HL-60 (cell line): ENCODE data around the gene PRICKLE4.

ENCODE experiments used
- DNase-seq, 2 experiments: peaks; one replicate each; pipeline ENCODE4 v3.0.0-alpha.2; 2010 to 2020; ENCODE audit warnings: low read depth in 1 of 2, low spot score in 1 of 2
- H3K27ac ChIP-seq: fragments of 250-450 bp; sonication (Bioruptor Pico); replicated peaks from 2 replicates; pipeline ENCODE4 v1.5.1; 2020; ENCODE audit warnings: mild to moderate bottlenecking, moderate library complexity
- H3K27me3 ChIP-seq: fragments of 250-450 bp; sonication (Bioruptor Pico); 2 replicates; pipeline ENCODE4 v1.5.1; 2021; ENCODE audit warnings: mild to moderate bottlenecking, moderate library complexity; ENCODE audit not compliant: insufficient read depth, poor library complexity, severe bottlenecking
- H3K4me3 ChIP-seq: replicated peaks from 2 replicates; pipeline ENCODE4 v1.5.1; 2011; ENCODE audit warnings: mild to moderate bottlenecking, control low read depth, low read length; ENCODE audit not compliant: insufficient read depth
- GABPA ChIP-seq: IDR thresholded peaks from 2 replicates; pipeline ENCODE4 v1.6.1; 2012; ENCODE audit warnings: low read depth
- POLR2AphosphoS5 ChIP-seq: IDR thresholded peaks from 2 replicates; pipeline ENCODE4 v1.6.1; 2012; ENCODE audit warnings: low read depth
- SPI1 ChIP-seq: IDR thresholded peaks from 2 replicates; pipeline ENCODE4 v1.6.1; 2012; ENCODE audit warnings: low read depth, mild to moderate bottlenecking, borderline replicate concordance
- TF ChIP-seq, protein P1 (sequence below): IDR thresholded peaks from 2 replicates; pipeline ENCODE4 v1.6.1; 2012; ENCODE audit warnings: low read depth; ENCODE audit not compliant: insufficient replicate concordance
- TF ChIP-seq, protein P2 (sequence below): IDR thresholded peaks from one replicate; pipeline ENCODE4 v1.5.1; 2011; ENCODE audit warnings: low read length, control low read depth, inconsistent platforms; ENCODE audit not compliant: insufficient read depth

PRICKLE4 gene

DNA sequence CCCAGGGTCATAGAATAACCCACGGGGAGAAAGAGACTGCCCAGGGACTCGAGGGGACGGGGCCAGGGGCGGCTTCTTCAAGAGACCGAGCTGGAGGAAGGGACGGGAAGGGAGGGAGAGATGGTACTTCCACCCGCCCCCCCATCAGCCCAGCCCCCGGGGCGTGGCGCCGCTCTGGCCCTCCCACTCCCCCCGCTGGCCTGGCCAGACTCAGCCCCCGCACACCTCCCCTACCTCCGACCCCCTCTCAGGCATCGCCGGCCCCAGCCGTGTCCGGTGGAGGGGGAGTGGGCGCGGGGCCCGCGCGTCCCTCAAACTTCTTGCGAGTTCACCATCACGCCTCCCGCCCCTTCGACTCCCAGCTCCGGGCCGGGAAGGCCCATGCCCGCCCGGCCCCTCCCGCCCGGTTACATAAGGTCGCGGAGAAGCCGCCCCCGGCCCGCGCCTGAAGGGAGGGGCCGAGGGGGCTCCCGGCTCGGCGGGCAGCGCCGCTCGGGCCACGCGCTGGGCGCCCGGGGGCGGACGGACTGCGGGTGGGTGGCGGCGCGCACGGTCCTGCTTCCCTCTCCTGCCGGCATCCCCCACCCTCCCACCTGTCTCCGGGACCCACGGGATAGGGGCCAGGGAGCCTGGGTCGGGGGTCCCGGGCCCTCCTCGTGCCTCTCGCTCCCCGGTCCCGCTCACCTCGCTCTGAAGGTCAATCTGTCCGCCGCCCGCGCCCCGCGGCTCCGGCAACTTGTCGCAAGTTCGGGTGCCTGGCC is 45.7 kb upstream of the PRICKLE4 start:
- no peak overlapping the region for H3K27ac ChIP-seq
- peak; percentile 34 to 59 for DNase-seq
- TF ChIP-seq POLR2AphosphoS5 (no peak), GABPA (no peak), SPI1 (no peak)
- TF ChIP-seq, protein P1, sequence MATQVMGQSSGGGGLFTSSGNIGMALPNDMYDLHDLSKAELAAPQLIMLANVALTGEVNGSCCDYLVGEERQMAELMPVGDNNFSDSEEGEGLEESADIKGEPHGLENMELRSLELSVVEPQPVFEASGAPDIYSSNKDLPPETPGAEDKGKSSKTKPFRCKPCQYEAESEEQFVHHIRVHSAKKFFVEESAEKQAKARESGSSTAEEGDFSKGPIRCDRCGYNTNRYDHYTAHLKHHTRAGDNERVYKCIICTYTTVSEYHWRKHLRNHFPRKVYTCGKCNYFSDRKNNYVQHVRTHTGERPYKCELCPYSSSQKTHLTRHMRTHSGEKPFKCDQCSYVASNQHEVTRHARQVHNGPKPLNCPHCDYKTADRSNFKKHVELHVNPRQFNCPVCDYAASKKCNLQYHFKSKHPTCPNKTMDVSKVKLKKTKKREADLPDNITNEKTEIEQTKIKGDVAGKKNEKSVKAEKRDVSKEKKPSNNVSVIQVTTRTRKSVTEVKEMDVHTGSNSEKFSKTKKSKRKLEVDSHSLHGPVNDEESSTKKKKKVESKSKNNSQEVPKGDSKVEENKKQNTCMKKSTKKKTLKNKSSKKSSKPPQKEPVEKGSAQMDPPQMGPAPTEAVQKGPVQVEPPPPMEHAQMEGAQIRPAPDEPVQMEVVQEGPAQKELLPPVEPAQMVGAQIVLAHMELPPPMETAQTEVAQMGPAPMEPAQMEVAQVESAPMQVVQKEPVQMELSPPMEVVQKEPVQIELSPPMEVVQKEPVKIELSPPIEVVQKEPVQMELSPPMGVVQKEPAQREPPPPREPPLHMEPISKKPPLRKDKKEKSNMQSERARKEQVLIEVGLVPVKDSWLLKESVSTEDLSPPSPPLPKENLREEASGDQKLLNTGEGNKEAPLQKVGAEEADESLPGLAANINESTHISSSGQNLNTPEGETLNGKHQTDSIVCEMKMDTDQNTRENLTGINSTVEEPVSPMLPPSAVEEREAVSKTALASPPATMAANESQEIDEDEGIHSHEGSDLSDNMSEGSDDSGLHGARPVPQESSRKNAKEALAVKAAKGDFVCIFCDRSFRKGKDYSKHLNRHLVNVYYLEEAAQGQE: no peak
- TF ChIP-seq, protein P2, sequence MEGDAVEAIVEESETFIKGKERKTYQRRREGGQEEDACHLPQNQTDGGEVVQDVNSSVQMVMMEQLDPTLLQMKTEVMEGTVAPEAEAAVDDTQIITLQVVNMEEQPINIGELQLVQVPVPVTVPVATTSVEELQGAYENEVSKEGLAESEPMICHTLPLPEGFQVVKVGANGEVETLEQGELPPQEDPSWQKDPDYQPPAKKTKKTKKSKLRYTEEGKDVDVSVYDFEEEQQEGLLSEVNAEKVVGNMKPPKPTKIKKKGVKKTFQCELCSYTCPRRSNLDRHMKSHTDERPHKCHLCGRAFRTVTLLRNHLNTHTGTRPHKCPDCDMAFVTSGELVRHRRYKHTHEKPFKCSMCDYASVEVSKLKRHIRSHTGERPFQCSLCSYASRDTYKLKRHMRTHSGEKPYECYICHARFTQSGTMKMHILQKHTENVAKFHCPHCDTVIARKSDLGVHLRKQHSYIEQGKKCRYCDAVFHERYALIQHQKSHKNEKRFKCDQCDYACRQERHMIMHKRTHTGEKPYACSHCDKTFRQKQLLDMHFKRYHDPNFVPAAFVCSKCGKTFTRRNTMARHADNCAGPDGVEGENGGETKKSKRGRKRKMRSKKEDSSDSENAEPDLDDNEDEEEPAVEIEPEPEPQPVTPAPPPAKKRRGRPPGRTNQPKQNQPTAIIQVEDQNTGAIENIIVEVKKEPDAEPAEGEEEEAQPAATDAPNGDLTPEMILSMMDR: no peak
- H3K4me3 ChIP-seq: peak overlapping the region; percentile 76
- H3K27me3 ChIP-seq: no peaks in the 10 kb centered on the region

DNA sequence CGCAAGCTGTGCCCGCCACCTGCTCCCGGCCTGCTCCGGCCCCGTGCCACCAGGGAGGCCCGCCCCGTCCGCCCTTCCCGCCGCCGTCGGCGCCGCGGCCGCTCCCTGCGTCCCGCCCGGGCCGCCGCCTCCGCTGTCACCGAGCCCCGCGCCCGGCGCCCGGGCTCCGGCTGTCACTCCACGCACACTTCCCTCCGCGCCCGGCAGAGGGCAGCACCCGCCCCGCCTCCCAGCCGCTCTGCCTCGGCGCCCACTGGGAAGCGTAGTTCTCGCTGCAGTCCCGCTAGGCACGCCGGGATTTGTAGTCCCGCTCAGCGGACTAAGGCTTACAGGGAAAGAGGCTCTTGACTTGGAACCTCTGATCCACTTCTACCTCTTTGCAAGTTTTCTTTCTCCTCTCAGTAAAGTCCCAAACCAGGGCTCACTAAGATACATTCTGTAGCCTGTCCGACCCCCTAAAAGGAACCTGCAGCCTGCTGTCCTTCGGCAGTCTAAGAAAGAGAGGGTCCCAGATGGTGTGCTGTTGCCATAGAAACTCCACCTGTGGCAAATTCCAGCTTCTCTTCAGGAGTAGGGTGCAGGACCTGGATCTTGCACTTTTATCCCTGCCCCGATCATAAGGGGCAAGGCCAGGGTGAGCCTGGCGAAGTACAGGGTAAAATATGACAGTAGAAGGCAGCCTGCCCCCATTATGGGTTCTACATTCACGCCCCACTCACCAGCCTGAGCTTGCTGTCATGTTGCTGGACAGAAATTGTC is 45.0 kb upstream of the PRICKLE4 start, which contains the start of gene TFEB:
Gene TFEB (minus strand): TSS at position 182 of the 759 bp plus-strand sequence. CDS start 44,395 bp downstream, outside the sequence.
- TF ChIP-seq GABPA (no peak), SPI1 (peak; percentile 61; the same call in 1 of the 2 replicates), POLR2AphosphoS5 (no peak)
- TF ChIP-seq, protein P2: peak; percentile 63
- Histone ChIP-seq H3K4me3 (peak within 1 kb of the TSS; percentile 76), H3K27me3 (no peaks in the 10 kb centered on the region), H3K27ac (no peak within 1 kb of the TSS)
- peak; percentile 71 to 92 for DNase-seq

DNA sequence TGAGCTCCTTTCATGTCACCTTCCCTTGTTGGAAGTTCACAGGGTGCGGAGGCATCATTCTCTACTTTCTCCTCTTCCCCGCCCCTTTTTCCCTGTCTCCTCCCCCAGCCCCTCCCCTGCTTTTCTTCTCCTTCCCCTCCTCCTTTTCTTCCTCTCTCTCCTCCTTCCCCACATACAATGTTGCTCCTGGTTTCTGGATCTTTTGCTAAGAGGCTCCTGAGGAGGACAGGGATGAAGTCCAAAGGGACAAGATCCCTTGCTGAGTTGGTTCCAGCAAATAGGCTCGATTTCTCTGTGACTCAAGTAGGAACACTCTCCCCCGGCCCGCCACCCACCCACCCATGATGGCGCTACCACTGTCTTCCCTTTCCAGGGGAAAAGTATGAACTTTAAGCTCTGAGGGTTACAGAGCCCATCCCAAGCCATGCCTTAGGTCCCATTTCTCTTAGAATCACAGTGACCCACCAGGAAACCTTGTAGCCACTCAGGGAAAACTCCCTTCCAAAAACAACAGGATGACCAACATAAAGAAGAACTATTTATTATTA is 44.3 kb upstream of the PRICKLE4 start:
- no peak overlapping the region for H3K27ac ChIP-seq
- H3K27me3 ChIP-seq: no peaks in the 10 kb centered on the region
- TF ChIP-seq GABPA (no peak), POLR2AphosphoS5 (no peak), SPI1 (no peak)
- TF ChIP-seq, protein P2: no peak
- TF ChIP-seq, protein P1: no peak
- H3K4me3 ChIP-seq: no peak overlapping the region
- no peak for DNase-seq
